HG03045 (cell line): Measurements from ENCODE around the gene PAIP2B.

ENCODE experiments used
- ATAC-seq: cut with Tn5 transposase; IDR thresholded peaks from one replicate; pipeline ENCODE4 v1.9.1; 2021; ENCODE audit warnings: mild to moderate bottlenecking, moderate library complexity; ENCODE audit not compliant: unreplicated experiment

The PAIP2B gene

GRCh38 chr2:71154798-71155197, 72.1 kb downstream of the PAIP2B start:
- ATAC-seq: no peak

GRCh38 chr2:71154279-71154678, 72.6 kb downstream of the PAIP2B start:
- no peak for ATAC-seq

DNA sequence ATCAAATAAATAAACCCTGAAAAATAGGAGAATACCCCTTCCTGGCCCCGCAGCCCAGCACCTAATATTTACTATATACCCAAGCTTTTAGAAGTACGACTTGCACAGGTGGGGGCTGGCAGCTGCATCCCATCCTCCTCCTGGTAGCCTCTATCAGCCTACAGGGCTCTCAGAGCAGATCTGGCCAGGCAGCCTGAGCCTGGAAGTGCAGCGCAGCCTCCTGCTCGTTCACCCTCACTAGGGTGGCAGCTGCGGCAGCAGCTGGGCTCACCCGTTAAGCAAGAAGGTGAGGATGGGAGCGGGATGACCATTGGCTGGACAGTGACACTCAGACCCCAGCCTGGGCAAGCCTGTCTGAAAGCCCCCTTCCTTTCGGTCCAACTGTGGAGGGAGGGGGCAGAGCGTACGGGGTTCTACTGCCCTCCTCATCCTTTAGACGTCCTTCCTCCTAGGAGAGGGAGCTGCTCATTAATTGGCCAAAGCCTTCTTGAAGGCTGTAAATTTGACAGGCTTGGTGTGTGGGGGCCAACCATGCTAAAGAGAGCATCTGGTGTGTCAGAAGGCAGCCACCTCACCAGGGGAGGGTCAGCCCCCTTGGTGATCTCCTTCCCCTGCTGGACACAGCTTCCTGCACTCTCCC, 73.2 kb downstream of the PAIP2B start:
- ATAC-seq: no peak

- no peak for ATAC-seq
Observed at GRCh38 chr2:71151620-71152019, 75.3 kb downstream of the PAIP2B start.

DNA sequence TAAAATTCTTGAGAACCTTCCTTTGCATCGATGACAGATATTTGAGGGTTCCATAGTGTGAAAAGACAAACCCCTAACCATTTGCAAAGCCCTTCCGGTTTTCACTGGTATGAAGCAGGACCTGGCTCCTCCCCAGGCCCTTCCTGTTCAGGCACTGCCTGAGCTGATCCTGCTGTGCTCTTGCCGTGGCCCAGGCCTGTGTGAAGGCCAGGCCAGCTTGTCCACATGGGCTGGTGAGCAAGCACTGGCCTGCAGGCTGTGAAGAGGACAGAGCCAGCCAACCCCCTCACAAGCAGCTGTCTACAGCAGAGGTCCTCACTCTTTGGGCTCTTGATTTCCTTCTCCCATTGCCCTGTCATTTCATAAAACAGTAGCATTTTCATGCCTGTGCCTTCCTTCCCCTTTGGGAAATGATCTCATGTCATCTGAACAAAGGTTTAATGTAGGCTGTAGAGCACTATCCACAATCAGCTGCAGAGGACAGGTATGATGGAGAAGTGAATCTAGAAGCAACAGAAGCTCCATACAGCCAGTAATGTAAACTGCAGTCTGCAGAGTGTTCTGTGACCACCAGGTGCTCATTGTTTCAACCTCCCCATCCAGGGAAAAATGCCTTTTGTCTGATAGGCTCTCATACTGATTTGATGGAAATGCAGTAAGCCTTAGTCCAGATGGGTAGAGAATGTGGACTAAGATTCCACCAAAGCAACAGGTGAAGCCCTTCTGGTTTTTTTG, 76.7 kb downstream of the PAIP2B start:
- no peak for ATAC-seq

GRCh38 chr2:71148506-71149063, 78.3 kb downstream of the PAIP2B start:
- ATAC-seq: no peak

- ATAC-seq: no peak
Observed at GRCh38 chr2:71143782-71144181, 83.1 kb downstream of the PAIP2B start.

DNA sequence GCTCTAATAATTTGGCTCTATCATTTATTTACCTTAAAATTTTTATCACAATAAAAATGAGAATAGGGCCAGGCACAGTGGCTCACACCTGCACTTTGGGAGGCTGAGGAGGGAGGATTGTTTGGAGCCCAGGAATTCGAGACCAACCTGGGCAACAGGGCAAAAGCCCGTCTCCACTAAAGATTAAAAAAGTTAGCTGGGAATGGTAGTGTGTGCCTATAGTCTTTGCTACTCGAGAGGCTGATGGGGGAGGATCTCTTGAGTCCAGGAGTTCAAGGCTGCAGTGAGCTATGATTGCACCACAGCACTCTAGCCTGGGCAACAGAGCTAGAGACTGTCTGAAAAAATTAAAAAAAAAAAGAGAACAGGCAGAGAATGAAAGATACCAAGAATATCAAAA, 90.7 kb downstream of the PAIP2B start:
- no peak for ATAC-seq

- ATAC-seq: no peak
Observed at GRCh38 chr2:71133603-71134002, 93.3 kb downstream of the PAIP2B start.
